NB4 (cell line): Measurements from ENCODE around the gene GNA15.
"Not testable (repeated sequence)": the region's sequence is repeated elsewhere in the genome, so short reads cannot be mapped to it uniquely, and the experiment has no call there.

Experiments
- DNase-seq: peaks from one replicate; pipeline ENCODE4 v3.0.0; 2010; ENCODE audit warnings: low read depth
- H3K4me3 ChIP-seq: one replicate; pipeline ENCODE4 v1.5.1; 2011; ENCODE audit warnings: mild to moderate bottlenecking, low read depth, low read length, moderate library complexity
- CTCF ChIP-seq: IDR thresholded peaks from one replicate; pipeline ENCODE4 v1.5.1; 2012; ENCODE audit warnings: low read depth, low read length
- MAX ChIP-seq: IDR thresholded peaks from 2 replicates; pipeline ENCODE4 v1.6.1; 2011; ENCODE audit warnings: low read depth, low read length
- MYC ChIP-seq: IDR thresholded peaks from 2 replicates; pipeline ENCODE4 v1.6.1; 2011; ENCODE audit warnings: low read depth, low read length
- POLR2A ChIP-seq: IDR thresholded peaks from 2 replicates; pipeline ENCODE4 v1.6.1; 2011; ENCODE audit warnings: mild to moderate bottlenecking; ENCODE audit not compliant: insufficient read length; ENCODE audit errors: extremely low read depth

Gene GNA15

DNA sequence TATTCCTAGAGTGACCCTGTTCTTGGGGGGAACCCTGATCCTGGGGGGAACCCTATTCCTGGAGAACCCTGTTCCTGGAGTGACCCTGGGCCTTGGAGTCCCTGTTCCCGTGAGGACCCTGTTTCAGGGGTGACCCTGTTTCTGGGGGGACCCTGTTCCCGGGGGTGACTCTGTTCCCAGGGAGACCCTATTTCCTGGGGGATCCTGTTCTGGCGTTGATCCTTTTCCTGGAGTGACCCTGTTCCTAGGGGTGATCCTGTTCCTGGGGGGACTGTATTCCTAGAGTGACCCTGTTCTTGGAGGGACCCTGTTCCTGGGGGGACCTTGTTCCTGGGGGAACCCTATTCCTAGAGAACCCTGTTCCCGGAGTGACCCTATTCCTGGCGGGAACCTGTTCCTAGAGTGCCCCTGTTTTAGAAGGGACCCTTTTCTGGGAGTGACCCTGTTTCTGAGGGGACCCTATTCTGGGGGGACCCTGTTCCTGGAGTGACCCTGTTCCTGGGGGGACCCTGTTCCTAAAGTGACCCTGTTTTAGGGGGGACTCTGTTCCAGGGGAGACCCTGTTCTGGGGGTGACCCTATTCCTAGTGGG, 15.0 kb downstream of the GNA15 start:
- TF ChIP-seq MAX (no peak), POLR2A (no peak), CTCF (no peak), MYC (no peak)
- no peak for DNase-seq
- no peak overlapping the region for H3K4me3 ChIP-seq

GRCh38 chr19:3151563-3152418, 16.0 kb downstream of the GNA15 start:
- H3K4me3 ChIP-seq, result no peak overlapping the region
- TF ChIP-seq CTCF (no peak), MYC (no peak), POLR2A (no peak), MAX (no peak)
- DNase-seq, result no peak

DNA sequence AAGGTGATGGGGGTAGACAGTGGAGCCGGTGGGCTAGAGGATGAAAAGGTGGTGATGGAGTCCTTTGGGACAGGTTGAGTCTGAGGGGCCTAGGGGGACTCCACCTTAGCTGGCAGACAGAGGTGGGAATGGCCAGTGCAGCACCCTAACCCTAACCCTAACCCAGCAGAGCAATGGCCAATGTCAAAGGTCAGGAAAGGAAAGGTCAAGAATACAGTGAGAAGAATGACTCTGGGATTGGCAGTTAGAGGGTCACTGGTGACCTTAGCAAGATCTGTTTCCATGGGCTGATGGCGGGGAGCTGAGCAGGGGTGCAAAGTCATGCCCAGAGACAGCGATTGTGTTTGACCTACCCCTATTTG, 16.6 kb downstream of the GNA15 start:
- no peak for TF ChIP-seq POLR2A
- no peak for TF ChIP-seq CTCF
- no peak for TF ChIP-seq MAX
- TF ChIP-seq MYC, result no peak
- no peak overlapping the region for H3K4me3 ChIP-seq
- no peak for DNase-seq

DNA sequence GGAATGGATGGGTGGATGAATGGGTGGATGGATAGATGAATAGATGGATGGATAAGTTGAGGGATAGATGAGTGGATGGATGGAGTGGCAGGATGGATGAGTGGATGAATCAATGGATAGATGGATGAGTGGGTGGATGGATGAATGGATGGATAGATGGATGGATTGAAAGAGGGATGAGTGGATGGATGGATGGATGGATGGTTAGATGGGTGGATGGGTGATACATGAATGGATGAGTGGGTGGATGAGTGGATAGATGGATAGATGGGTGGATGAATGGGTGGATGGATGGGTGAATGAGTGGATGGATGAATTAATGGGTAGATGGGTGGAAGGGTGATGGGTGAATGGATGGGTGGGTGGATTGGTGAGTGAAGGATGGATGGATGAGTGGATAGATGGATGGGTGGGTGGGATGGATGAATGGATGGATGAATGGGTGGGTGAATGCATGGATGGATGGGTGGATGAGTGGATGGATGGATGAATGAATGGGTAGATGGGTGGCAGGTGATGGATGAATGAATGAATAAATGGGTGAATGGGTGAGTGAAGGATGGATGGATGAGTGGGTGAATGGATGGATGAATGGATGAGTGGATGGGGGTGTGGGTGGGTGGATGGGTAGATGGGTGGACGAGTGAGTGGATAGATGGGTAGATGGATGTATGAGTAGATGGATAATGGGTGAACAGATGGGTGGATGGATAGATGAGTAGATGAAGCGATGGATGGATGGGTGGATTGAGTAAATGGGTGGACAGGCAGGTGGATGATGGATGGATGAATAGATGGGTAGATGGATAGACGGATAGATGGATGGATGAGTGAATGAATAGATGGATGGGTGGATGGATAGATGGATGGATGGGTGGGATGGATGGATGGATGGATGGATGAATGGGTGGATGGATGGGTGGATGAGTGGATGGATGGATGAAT, 17.7 kb downstream of the GNA15 start:
- no peak for DNase-seq
- TF ChIP-seq POLR2A (no peak), MAX (no peak), CTCF (no peak), MYC (no peak)
- H3K4me3 ChIP-seq, result no peak overlapping the region

DNA sequence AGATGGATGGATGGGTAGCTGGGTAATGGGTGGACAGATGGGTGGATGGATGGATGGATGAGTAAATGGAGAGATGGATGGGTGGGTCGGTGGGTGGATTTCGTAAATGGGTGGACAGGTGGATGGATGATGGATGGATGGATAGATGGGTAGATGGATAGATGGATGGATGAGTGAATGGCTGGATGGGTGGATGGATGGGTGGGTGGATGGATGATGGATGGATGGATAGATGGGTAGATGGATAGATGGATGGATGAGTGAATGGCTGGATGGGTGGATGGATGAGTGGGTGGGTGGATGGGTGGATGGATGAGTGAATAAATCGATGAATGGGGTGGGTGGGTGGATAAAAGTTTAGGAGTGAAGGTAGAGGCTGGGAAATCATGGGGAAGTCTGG, 18.6 kb downstream of the GNA15 start:
- not testable (repeated sequence) for H3K4me3 ChIP-seq, DNase-seq
